Skin epidermis (tissue), 12 donors: Measurements from ENCODE around the gene CDH26.

ENCODE experiments used
- H3K27ac ChIP-seq, 21 experiments: fragments of 200-600 bp; sonication (generic) in 11 of 21; one replicate each; pipeline ENCODE4 v1.5.0; 2020; ENCODE audit warnings: mild to moderate bottlenecking in 3 of 21, inconsistent platforms in 2 of 21, moderate library complexity in 2 of 21
- H3K4me3 ChIP-seq, 7 experiments: fragments of 200-600 bp; sonication (generic) in 2 of 7; one replicate each; pipeline ENCODE4 v1.5.0; 2020; ENCODE audit warnings: inconsistent platforms in 2 of 7, mild to moderate bottlenecking in 2 of 7, moderate library complexity in 1 of 7

Gene CDH26

DNA sequence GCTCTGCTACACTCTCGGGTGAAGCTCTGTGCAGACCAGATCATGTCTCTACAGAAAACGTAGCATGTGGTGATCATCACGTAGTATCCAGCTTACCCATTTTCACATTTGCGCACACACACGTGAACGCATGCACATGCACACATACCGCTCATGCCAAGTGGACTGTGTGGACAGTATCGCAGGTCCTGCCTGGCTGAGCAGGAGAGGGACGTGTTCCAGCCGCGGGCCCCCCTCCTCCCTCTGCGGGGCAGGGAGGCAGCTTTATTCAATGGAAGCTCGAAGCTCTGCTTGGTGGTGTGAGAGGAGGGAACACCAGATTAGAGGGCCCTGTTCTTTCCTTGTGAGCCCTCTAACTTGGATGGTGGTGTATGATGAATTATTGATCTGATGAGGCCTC is 51.1 kb downstream of the CDH26 start:
- H3K4me3 ChIP-seq = no peak overlapping the region
- no peak overlapping the region for H3K27ac ChIP-seq

DNA sequence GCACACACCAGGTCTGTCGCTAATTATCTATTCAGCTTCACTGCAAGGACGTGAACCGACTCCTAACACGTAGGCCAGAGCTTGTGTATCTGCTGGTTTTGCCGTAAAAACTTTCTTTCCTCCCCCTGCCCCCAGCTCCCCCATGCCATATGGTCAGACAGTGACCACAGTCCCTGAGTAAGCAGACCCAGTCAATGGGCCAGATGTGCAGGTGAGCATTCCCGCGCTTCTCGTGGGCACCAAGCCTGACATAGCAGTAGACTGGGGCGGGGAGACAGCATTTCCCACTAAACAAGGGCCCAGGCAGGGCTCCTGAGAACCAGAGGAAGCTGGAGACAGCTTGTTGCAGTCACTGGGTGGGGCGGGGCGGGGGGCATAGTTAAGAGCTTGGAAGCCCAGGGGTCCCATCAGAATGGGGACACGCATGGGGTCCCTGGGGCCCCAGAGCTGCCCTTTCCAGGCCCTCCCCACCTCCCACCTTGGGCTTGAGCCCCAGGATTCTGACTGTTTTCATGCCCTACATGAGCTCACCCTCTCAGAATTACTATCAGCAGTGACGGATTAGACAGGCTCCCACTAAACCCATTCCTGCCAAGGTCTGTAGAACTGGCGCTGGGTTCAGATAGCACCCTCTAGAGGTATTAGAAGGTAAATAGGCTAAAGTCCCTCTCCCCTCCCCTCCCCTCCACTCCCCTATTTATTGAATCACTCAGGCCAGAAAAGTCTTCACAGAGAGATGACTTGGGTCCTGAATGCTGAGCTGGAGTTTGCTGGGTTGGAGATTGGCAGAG is 51.8 kb downstream of the CDH26 start:
- Histone ChIP-seq H3K27ac (no peak overlapping the region), H3K4me3 (no peak overlapping the region)

DNA sequence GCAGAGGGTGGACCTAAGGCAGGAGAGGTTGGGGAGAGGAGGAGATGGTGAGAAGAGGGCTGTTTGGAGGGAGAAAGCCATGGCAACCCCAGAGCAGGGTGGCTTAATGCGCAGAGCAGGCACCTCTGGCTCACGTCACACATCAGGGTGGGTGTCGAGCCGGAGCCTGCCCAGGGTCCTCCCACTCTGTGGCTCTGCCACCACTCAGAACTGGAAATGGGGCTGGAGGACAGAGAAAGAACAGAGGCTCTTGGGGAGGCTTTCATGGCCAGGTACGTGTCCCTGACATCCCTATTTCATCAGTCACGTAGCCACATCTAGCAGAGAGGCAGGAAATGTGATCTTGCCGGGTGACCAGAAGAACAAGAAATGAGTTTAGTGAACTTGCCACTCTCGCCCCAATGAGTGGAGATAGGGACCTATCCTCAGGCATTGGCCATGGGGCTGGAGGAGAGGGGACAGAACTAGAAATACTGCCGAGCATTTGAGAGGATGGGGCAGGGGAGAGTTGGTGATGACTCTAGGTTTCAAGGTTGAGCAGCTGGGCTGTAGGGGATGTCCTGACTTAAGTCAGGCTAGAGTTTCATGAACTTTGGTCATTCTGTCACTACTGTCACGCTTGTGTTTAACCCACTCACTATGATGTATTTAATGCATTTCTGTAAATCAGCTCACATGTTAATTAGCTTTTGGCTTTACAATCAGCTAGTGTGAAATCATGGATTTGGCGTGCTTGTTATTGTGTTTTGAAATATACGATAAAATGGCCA is 52.7 kb downstream of the CDH26 start:
- Histone ChIP-seq H3K27ac (no peak overlapping the region), H3K4me3 (no peak overlapping the region)

DNA sequence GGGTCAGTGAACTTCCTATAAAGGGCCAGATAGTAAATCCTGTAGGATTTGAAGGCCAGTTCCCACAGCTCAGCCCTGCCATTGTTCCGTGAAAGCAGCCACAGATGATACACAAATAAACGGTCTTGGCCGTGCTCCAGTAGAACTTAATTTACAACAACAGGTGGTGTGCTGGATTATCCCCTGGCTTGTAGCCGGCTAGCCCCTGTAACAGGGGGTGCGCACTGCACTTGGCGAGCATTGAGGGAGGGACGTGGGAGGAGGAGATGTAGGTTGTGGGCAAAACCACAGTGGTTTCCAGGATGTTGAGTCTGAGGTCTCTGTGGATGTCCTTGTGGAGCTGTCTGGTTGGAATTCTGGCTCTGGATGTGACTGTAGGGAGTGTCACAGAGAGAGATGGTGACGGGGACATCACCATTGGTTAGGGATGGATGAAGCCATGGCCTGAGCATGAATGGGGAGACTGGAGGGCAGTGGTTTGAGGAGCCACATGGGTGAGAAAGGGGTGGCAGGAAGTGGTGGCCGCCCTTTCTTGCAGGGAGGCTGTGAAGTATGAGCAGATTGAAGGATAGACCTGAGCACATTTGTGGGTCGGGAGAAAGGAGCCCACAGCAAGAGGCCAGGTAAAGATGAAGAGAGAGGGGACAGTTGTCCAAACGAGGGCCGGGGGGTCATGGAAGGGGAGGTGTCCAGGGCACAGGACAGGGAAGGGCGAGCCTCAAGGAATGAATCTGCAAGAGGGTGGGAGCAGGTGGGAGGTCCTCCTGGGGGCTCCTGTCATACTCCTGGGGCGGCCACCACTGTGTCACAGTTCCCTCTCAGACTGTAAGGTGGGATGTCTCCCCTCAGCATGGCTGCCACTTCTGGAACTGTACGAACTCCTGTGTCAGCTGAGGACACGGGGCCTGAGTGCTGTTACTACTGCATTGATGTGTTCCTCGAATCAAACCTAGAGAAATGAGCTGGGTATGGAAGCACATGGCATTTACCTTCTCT is 53.6 kb downstream of the CDH26 start:
- Histone ChIP-seq H3K27ac (no peak overlapping the region), H3K4me3 (no peak overlapping the region)

DNA sequence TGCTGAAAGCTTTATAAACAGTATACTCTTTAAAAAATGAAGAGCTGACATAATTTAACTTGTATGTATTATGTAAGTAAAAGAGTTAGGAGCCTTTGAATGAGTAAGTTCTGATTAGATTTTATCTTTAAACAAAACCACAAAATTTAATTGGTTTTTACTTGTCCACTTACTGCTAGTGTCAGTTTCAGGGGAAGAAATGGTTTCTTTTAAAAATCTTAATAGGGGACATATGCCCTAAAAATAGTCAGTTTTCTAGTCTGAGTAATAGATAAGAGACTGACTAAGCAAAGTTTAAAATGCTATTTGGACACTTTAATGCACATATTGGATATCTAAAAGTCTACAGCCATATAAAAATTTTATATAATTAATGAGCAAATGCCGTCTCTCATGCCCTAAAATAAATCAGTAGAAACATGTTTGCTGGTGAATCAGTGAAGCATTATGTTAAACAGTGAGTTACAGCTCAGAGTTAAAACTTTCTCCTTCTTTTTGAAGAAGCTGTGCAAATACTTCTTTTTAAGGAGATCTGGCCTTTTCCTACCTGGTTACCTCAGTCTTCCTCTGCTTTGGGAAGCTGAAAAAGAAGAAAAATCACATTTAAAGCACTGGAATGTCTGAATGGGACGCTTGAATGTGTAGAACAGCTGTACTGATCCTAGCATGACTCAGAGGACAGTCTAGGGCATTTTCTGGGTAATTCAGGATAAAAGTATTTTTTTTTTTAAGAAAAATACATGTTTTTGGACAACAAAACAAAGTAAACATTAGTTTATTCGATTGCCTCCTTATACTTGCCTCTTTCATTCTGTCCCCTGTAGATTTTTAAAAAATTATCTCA is 55.3 kb downstream of the CDH26 start:
- Histone ChIP-seq H3K27ac (peak overlapping the region in 1 of 21 experiments; percentile 8), H3K4me3 (no peak overlapping the region)

DNA sequence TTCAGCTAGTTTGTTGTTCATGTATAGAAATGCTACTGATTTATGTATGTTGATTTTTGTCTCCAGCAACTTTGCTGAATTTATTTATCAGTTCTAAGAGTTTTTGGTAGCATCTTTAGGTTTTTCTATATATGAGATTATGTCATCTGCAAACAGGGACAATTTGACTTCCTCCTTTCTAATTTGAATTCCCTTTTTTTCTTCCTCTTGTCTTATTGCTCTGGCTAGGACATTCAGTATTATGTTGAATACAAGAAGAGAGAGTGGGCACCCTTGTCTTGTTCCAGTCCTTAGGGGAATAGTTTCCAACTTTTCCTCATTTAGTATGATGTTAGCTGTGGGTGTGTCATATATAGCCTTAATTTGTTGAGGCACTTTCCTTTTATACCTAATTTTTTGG is 58.2 kb downstream of the CDH26 start:
- H3K4me3 ChIP-seq = no peak overlapping the region
- H3K27ac ChIP-seq = no peak overlapping the region

DNA sequence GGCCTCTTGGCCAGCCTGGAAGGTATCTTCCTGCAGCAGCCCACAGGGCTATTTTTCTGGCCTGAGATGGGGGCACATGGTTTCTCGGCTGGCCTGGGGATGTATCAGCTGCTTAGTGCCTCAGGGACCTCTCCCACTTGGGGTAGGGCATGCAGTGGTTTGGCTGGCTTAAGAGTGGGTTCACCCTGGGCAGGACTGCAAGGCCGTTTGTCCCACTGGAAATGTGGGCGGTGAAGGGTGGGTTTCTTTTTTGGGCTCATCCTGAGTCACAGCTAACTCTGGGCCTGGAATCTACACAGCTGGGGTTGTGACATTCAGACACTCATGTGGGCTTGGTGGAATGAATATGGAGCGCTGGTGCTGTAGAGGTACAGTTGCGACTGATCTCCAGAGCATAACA is 62.0 kb downstream of the CDH26 start:
- H3K27ac ChIP-seq = no peak overlapping the region
- no peak overlapping the region for H3K4me3 ChIP-seq

DNA sequence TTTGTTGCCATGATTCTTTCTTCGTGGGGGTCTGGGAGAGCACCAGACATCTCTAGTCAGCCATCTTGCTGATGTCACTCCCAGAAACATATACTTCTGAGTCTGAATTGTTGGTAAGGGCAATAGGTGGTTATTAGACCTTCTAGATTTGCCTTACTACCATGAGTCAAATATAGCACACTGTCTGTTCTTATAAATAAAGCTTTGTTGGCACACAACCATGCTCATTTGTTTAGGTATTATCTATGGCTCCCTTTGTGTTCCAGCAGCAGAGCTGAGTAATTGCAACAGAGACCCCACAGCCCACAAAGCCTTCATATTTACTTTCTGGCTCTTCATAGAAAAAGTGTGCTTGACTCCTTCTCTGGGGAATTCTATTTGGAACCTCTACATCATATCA is 62.9 kb downstream of the CDH26 start:
- no peak overlapping the region for H3K27ac ChIP-seq
- H3K4me3 ChIP-seq = no peak overlapping the region

DNA sequence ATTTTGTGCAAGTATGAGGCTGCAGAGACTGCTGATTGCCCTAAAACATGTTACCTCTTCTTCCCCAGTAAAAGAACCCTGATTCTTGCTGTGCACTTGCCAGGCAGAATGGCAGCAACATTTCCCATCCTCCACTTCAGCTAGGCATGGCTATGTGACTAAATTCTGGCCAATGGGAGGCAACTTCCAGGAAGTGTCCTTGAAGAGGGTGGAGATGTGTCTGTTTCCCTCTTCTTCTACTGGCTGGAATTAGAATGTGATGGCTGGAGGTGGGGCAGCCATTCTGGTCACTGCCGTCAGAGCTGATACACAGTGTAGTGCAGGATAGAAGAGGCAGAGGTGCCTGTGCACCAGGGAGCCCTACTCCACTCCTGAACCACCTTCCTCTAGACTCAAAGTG is 64.6 kb downstream of the CDH26 start:
- Histone ChIP-seq H3K4me3 (no peak overlapping the region), H3K27ac (no peak overlapping the region)

DNA sequence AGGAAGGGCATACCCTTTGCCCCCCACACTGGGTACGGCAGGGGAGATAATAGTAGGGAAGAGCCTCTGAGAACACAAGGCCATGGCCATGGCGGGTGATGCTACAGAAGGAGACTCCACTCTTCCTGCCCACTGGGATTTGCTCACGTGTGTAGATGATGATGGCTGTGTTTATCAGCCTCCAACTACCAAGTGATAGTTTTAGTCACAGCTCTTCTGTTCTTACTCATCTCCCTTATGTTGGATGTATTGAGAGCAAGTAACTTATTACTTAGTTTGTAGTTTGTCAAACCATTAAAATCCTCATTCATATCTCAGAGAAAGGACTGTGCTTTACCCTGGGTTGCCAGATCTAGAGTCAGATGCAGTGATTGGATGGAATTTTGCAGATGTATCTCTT is 66.0 kb downstream of the CDH26 start:
- Histone ChIP-seq H3K4me3 (no peak overlapping the region), H3K27ac (no peak overlapping the region)

DNA sequence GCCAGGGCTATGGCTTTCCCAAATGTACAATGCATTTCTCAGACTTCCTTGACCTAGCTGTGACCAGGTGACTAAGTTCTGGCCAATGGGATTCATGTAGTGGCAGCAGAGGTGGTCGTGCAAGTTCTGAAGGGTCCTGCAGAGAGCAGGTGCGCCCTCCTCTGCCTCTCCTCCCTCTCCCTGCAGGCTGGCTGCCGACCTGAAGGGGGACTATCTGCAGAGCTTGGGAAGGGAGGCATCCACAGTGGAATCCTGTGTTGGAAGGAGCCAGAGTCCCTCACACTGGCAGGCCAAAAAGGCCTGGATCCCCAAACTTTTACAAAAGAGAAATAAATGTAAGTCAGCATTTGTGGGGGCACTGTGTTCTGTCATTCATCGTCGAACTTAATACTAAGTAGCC is 66.6 kb downstream of the CDH26 start:
- no peak overlapping the region for H3K4me3 ChIP-seq
- H3K27ac ChIP-seq = no peak overlapping the region

DNA sequence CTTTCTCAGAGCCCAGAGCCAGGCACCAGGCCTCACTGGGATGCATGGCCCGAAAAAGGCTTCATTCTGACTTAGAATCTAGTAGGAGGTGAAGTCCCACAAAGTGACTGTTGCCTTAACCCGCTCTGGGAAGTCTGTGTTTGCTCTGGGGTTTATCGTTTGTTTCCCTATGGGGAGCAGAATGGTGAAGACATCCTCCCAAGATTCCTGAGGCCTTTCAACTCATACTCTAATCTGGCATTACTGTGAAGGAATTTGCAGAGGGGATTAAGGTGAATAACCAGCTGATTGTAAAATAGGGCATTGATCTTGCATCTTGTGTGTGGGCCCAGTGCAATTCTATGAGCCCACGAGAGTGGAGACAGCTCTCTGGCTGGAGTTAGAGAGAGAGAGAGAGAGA is 67.8 kb downstream of the CDH26 start:
- no peak overlapping the region for H3K27ac ChIP-seq
- H3K4me3 ChIP-seq = no peak overlapping the region

DNA sequence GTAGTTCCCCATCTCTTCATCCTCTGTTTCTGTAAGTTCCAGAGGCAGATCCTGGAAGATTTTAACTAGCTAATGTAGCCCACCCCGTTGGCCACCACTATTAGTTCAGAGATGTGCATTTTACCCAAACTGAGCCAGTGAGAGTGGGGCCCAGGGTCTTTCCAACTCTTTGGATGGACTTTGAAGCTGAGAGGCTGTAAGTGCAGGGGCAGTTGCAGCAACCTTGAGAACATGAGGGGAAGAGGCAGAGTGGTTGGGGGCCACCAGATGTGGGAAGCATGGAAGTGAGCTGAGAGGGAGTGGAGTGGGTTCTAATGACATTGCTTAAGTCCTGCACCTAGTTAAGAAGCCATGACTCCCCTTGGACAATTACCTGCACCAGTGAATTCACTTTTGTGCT is 72.2 kb downstream of the CDH26 start:
- Histone ChIP-seq H3K27ac (no peak overlapping the region), H3K4me3 (no peak overlapping the region)

DNA sequence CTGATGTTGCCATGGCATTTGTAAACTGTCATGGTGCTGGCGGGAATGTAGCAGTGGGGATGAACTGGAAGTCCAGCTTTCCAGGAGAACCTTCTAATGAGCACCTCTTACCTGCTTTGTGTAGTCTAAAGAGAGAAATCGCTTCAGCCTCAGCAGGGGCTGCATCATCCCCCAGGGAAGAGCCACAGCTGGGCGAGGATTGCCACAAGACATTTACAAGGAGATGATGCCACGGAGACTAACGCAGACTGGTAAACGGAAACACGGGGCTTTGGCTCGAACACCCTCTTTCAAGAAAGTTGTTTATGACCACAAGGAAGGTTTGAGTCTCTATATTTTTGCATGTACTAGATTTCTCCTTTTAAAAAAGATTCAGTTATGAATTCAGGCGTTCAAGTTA is 72.9 kb downstream of the CDH26 start:
- Histone ChIP-seq H3K27ac (peak overlapping the region in 1 of 21 experiments; percentile 4), H3K4me3 (no peak overlapping the region)

DNA sequence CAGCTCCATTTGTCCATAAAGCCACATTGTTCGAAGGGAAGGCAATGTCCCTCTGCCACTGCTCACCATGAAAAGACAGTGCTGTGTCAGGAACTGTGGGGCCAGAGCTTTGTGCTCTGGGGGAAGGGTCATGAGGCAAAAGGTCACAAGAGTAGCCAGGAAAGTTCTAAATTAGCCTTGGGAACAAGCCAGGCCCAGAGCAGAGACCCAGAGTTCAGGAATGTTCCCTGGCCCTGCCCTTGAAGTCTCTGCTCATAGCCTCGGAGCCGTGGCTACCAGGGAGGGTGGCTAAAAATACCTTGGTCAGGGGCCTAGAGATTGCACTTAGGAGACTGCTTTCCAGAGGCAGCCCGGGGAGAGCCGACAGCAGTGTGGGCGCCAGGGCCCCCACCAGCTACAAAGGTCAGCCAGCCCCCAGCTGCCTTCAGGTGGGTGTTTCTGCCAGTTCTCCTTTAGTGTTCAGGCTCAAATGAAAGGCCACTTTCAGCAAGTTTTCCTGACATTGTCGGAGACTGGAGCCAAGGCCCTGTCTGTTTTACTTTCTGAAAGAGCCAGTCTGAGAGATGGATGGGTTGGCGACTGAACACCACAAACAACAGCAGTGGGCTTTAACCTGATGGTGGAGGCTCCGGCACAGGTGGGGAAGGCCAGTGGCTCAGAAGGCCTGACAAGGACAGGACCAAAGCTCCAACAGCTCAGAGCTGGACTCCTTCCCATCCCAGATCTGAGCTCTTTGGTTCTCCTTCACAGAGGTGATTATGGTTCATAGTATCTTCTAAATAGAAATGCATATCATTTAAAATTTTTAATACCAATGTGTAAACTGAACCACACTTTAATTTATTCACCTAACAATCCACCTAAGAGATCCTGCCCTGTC is 76.2 kb downstream of the CDH26 start:
- Histone ChIP-seq H3K27ac (no peak overlapping the region), H3K4me3 (no peak overlapping the region)

DNA sequence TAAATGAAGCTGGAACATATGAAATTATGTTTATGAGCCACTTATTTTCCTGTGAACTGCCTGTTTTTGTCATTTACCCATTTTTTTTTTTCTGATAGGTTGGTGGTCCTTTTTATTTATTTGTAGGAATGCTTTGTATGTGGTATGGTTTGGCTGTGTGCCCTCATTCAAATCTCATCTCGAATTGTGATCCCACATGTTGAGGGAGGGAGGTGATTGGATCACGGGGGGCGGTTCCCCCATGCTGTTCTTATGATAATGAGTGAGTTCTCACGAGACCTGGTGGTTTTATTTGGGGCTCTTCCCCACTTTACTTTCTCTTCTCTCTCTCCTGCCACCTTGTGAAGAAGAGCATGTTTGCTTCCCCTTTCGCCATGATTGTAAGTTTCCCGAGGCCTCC is 77.3 kb downstream of the CDH26 start:
- Histone ChIP-seq H3K27ac (no peak overlapping the region), H3K4me3 (no peak overlapping the region)

DNA sequence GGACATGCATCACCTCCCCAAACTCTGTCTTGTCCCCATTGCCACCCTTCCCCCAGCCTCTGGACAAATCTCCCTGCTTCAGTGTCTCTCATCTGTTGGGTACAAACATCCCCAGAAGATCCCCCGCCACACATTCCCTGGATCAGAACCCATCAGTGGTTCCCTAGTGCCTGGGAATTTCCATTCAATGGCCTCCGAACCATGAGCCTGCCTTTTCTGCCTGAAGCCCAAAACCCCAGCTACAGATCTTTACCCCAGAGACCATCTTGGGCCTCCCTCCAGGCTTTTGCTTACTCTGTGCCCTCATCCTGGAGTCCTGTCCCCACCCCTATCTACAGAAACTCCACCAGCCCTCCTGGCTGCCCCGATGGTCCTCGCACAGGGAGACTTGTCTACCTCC is 78.1 kb downstream of the CDH26 start:
- Histone ChIP-seq H3K4me3 (no peak overlapping the region), H3K27ac (no peak overlapping the region)

DNA sequence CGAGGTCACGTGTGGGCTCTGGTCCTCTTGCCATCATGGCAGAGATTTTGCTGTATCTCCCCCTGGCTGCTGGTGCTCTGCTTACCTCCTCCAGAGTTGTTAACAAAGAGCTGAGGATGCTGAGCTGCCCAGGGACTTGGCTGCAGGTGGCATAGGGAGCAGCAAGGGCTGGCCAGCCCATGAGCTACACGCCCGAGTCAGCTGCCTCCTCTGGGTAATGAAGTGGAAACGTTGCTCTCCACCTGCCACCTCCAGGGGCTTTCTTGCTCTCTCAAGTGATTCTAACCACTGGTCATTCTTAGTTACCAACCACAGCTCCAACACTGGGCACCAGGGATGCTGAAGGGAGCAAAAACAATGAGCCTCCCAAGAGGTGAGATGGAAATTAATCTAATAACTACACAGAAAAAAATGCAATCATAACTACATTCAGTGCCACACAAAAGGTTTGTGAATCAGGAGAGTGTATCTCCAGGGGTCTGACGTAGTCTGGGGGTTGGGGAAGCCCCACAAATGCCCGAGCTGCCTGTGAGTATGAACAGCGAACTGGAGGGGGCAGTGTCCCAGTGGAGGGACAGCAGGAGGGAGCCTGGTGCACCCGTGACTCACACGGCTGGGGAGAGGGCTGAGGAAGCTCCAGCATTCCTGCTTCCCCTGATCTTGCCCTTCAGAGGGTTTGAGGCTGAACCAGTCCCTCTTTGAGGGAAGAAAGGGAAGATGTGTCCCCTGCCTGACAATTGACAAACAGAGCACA is 78.7 kb downstream of the CDH26 start:
- Histone ChIP-seq H3K4me3 (no peak overlapping the region), H3K27ac (no peak overlapping the region)
